Astrocyte of the spinal cord (primary cell): Measurements from ENCODE around the gene SFT2D1.

Source experiments
- DNase-seq: peaks from one replicate; pipeline ENCODE4 v3.0.0; 2011; ENCODE audit warnings: low read depth, low spot score
- H3K4me3 ChIP-seq: 2 replicates; pipeline ENCODE4 v1.5.1; 2011; ENCODE audit warnings: low read depth, mild to moderate bottlenecking, low read length, moderate library complexity
- CTCF ChIP-seq: IDR thresholded peaks from 2 replicates; pipeline ENCODE4 v1.5.1; 2012; ENCODE audit warnings: low read depth, mild to moderate bottlenecking, low read length, inconsistent platforms
- in situ Hi-C: cut with HindIII; loops from 2 replicates; pipeline ENCODE4 v1.10.0; 2017; ENCODE audit warnings: low sequenced_read_pairs

The SFT2D1 gene

DNA sequence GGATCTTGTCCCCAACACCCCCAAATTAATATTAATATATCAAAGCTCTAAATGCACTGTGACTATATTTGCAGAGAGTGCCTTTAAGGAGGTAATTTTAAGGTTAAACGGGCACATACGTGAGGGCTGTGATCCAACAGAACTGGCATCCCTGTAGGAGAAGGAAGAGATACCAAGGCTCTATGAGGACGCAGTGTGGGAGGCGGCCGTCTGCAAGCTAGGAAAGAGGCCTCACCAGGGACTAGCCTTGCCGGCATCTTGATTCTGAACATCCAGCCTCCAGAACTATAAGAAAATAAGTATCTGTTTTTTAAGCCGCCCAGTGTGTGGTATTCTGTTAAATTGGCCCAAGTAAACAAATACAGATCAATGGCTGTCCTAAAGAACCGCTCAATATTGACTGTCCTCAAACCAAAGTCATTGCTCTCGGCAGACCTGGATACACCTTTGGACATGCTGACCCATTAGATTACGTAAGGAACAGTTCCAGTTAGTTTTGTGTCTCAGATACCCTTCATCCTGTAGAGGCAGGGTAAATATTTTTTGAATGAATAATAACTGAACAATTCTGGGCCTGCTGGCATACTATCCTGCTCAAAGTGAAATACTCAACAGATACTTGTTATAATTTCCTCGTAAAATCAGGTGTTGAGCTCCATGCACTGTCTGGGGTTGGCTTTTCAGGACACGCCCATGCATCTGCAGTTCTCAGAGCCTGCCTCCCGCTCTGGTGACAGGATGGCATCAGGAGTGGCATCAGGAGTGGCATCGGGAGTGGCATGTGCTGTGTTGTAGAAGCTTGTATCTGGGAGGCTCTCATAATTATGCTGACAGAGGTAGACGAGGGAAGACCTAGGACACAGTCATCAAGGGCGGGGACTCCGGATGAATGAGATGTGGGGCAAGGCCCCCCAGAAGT is 40.5 kb downstream of the SFT2D1 start:
- no peak for TF ChIP-seq CTCF
- no peak for DNase-seq
- in situ Hi-C loops = no loop called here

GRCh38 chr6:166300357-166300987 is 41.9 kb downstream of the SFT2D1 start:
- no peak for DNase-seq
- H3K4me3 ChIP-seq = no peak overlapping the region
- TF ChIP-seq CTCF = no peak
- in situ Hi-C loops = no loop called here

More for the DNA sequence above, 40.5 kb downstream of the SFT2D1 start:
- H3K4me3 ChIP-seq = no peak overlapping the region

DNA sequence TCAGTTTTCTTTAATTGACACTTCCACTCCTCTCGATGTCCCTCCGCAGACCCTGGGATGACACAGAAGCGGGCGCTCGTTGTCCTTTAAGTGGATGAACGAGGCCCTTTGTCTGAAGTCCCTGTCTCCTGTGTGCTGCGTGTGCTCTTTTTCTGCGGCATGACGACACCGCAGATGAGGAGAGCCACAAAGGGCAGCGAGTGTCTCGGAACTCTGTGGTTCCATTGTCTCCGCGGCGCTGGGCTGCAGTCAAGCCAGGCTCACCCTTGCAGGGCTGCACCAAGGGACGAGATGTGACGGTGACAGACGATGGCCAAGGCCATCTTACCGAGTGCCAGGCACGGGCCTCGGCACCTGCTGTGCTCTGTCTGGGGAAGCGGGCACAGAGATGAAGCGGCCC is 44.7 kb downstream of the SFT2D1 start:
- DNase-seq = no peak
- in situ Hi-C loops = no loop called here
- H3K4me3 ChIP-seq = no peak overlapping the region
- no peak for TF ChIP-seq CTCF

- DNase-seq = no peak
- no peak for TF ChIP-seq CTCF
- in situ Hi-C loops = no loop called here
- H3K4me3 ChIP-seq = no peak overlapping the region
Observed at GRCh38 chr6:166296035-166296883, 46.1 kb downstream of the SFT2D1 start.

DNA sequence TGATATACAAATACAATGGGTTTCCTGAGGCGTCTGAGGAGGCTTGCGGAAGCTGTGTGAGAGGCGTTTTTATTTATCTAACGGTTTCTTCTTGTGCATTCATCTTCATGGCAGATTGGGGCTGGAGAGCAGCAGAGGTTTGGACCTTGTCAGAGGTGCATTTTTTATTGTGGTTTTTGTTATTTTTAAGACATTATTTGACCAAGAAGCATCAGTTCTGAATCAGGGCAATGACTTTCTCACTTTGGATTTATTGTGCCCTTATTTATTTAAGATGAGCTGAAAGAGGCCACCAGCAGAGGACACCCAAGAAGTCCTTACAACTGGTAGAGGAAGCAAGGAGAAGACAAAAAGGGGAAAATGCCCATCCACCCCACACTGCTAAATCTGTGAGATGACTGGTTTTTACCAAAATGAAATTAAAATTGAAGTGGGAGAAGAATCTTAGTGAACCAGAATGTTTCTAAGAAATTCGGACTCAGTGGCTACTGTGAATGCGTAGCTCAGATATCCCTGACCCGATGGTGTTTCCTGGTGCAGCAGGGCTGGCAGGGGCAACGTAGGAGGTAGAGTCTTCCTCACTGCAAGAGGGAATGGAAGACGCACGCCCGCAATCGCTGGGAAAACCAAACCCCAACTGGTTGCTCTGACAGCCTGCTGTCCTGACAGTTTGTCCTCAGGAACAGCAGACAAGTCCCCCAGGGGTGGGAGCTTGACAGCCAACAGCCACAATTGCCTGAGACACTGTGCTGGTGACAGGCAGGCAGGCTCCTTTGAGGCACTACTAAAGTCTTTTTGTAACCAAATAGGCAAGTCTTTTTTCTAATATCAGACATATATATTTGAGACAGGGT is 48.4 kb downstream of the SFT2D1 start:
- DNase-seq = no peak
- in situ Hi-C loops = no loop called here
- H3K4me3 ChIP-seq = no peak overlapping the region
- TF ChIP-seq CTCF = no peak
